GM18519 (cell line): Measurements from ENCODE around the gene NALCN.

Experiments
- ATAC-seq: cut with Tn5 transposase; IDR thresholded peaks from one replicate; pipeline ENCODE4 v1.9.1; 2021; ENCODE audit warnings: mild to moderate bottlenecking, moderate library complexity; ENCODE audit not compliant: unreplicated experiment, low FRiP score

The NALCN gene

GRCh38 chr13:101144808-101145419 is 271.4 kb downstream of the NALCN start:
- peak; percentile 93 for ATAC-seq

- no peak for ATAC-seq
These were observed 275.4 kb downstream of the NALCN start for GRCh38 chr13:101140936-101141335.

- ATAC-seq: no peak
These were observed 276.1 kb downstream of the NALCN start for GRCh38 chr13:101140087-101140770.

- ATAC-seq: no peak
These were observed 277.2 kb downstream of the NALCN start for GRCh38 chr13:101139081-101139480.

GRCh38 chr13:101127741-101128353 is 288.5 kb downstream of the NALCN start:
- ATAC-seq: peak; percentile 91

- ATAC-seq: no peak
These were observed 293.3 kb downstream of the NALCN start for GRCh38 chr13:101123028-101123427.

GRCh38 chr13:101121608-101122007 is 294.7 kb downstream of the NALCN start:
- ATAC-seq: no peak

GRCh38 chr13:101120007-101120406 is 296.3 kb downstream of the NALCN start:
- no peak for ATAC-seq

- ATAC-seq: no peak
These were observed 299.5 kb downstream of the NALCN start for GRCh38 chr13:101116826-101117225.

- no peak for ATAC-seq
These were observed 300.0 kb downstream of the NALCN start for GRCh38 chr13:101116341-101116740.

- no peak for ATAC-seq
These were observed 300.5 kb downstream of the NALCN start for GRCh38 chr13:101115762-101116171.

GRCh38 chr13:101111894-101112293 is 304.4 kb downstream of the NALCN start:
- ATAC-seq: no peak

- ATAC-seq: no peak
These were observed 307.3 kb downstream of the NALCN start for GRCh38 chr13:101109005-101109404.

- no peak for ATAC-seq
These were observed 317.4 kb downstream of the NALCN start for GRCh38 chr13:101098873-101099272.

GRCh38 chr13:101092985-101093384 is 323.3 kb downstream of the NALCN start:
- no peak for ATAC-seq

- ATAC-seq: no peak
These were observed 326.0 kb downstream of the NALCN start for GRCh38 chr13:101090287-101090686.

GRCh38 chr13:101085551-101085950 is 330.8 kb downstream of the NALCN start:
- no peak for ATAC-seq

GRCh38 chr13:101082441-101082840 is 333.9 kb downstream of the NALCN start:
- ATAC-seq: no peak

- ATAC-seq: no peak
These were observed 335.7 kb downstream of the NALCN start for GRCh38 chr13:101080616-101081015.

GRCh38 chr13:101065329-101065728 is 351.0 kb downstream of the NALCN start:
- ATAC-seq: no peak

- ATAC-seq: no peak
These were observed 356.5 kb downstream of the NALCN start for GRCh38 chr13:101059793-101060192.

GRCh38 chr13:101058841-101059240 is 357.5 kb downstream of the NALCN start:
- no peak for ATAC-seq
